Transverse colon (tissue), 4 donors: ENCODE results near the gene ICA1. TPM values are rescaled to one million over a fixed set of nuclear protein-coding genes. Genes with fewer than 3 reads are reported as not detected.

Source experiments
- DNase-seq: peaks from one replicate; pipeline ENCODE4 v3.0.0-alpha.2; 2019
- H3K27ac ChIP-seq, 4 donors: fragments of 200-600 bp; sonication (generic); 2 replicates each; pipeline ENCODE4 v1.5.1; 2016 to 2018; ENCODE audit warnings: inconsistent platforms in 4 of 4
- H3K27me3 ChIP-seq: fragments of 200-600 bp; sonication (generic); 2 replicates; pipeline ENCODE4 v1.5.1; 2017; ENCODE audit warnings: inconsistent platforms
- H3K36me3 ChIP-seq, 4 donors: fragments of 200-600 bp; sonication (generic); 2 replicates each; pipeline ENCODE4 v1.5.1; 2017 to 2019; ENCODE audit warnings: inconsistent platforms in 4 of 4
- H3K4me1 ChIP-seq, 4 donors: fragments of 200-600 bp; sonication (generic); 2 replicates each; pipeline ENCODE4 v1.5.1; 2017 to 2020; ENCODE audit warnings: inconsistent platforms in 4 of 4
- H3K4me3 ChIP-seq, 4 donors: fragments of 200-600 bp; sonication (generic); 1 replicate in 1 of 4; 2 replicates in 3 of 4; pipeline versions ENCODE4 v1.5.1 to v1.6.1; 2017 to 2019; ENCODE audit warnings: inconsistent platforms in 4 of 4
- H3K9me3 ChIP-seq, 2 donors: fragments of 200-600 bp; sonication (generic); 2 replicates each; pipeline ENCODE4 v1.5.1; 2017 to 2019; ENCODE audit warnings: inconsistent platforms in 2 of 2
- CTCF ChIP-seq, 5 experiments: fragments of 200-600 bp in 3 of 5; fragments of 450-650 bp in 2 of 5; sonication (generic) in 3 of 5; IDR thresholded peaks; 1 replicate in 2 of 5; 2 replicates in 3 of 5; pipeline ENCODE4 v1.5.1; 2016 to 2017; ENCODE audit warnings: antibody characterized with exemption in 5 of 5, inconsistent platforms in 3 of 5, mild to moderate bottlenecking in 2 of 5, moderate library complexity in 1 of 5
- EP300 ChIP-seq: sonication (generic); formaldehyde crosslinking; IDR thresholded peaks from one replicate; pipeline ENCODE4 v1.6.1; 2017; ENCODE audit warnings: antibody characterized with exemption, low read depth
- POLR2A ChIP-seq: fragments of 450-650 bp; IDR thresholded peaks from one replicate; pipeline ENCODE4 v1.6.1; 2016; ENCODE audit warnings: antibody characterized with exemption, mild to moderate bottlenecking, moderate library complexity
- POLR2AphosphoS5 ChIP-seq, 3 donors: sonication (generic); formaldehyde crosslinking; IDR thresholded peaks; one replicate each; pipeline ENCODE4 v1.6.1; 2016; ENCODE audit warnings: antibody characterized with exemption in 3 of 3
- WGBS, 2 donors: methylation state at CpG; one replicate each; pipeline ENCODE4 v1.1.5; 2018; ENCODE audit warnings: low coverage in 1 of 2; 5-methylcytosine and 5-hydroxymethylcytosine counted together
- in situ Hi-C, 4 donors: fragments of 200-750 bp; cut with MboI; loops; one replicate each; pipeline versions ENCODE4 v1.15.0 to v1.15.1; 2017; ENCODE audit warnings: low sequenced_read_pairs in 3 of 4, low pct_ligation_motif_present in 1 of 4, low pct_unique_long_range_greater_than_20kb in 1 of 4
- intact Hi-C: fragments of 100-400 bp; cut with DNase I; formaldehyde crosslinking; loops from one replicate; pipeline ENCODE4 v1.15.1; 2023; ENCODE audit warnings: low total_unique reads
- total RNA-seq, 4 donors: library from RNA; depleted of rRNA; stranded (reverse); fragments of >200 nt; gene quantifications; one replicate each; pipeline ENCODE4 v1.1.0, GENCODE V29; 2016

Gene ICA1
- total RNA-seq, 4 donors from 2014 or later: 47.9 to 79.4 (median 54.3) TPM

DNA sequence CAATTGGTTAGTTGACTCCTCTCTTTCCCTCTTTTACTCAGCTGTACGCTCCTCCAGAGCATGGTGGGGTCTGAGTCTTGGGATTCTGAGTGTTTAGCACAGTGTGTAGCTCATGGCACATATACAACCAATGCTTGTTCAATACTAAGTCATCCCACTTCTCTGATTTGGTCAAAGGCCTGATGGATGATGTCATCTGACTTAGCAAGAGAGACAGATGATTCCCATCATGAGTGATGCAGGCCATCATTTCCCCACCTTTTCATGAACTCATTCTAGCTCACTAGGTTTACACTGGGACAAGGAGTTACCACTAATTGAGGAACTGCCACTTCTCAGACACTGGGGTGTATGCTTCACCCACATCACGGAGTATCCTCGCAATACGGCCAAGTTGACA lies 3.8 kb downstream of the ICA1 start:
- intact Hi-C loops (no loop called here), in situ Hi-C loops (no loop called here)
- WGBS, 2 donors: 67 to 94% methylated on average over 1 to 4 of the region's 4 CpGs
- Histone ChIP-seq H3K4me3 (no peak overlapping the region), H3K27ac (no peak overlapping the region), H3K27me3 (peaks cover 18% of the 10 kb centered on the region), H3K4me1 (peaks cover 0 to 24% (median 6%) of the 10 kb centered on the region in 4 donors), H3K36me3 (no peaks in the 10 kb centered on the region), H3K9me3 (no peaks in the 10 kb centered on the region)
- TF ChIP-seq EP300 (no peak), POLR2AphosphoS5 (IDR thresholded peaks at IDR 0.05) (no peak), CTCF (IDR thresholded peaks at IDR 0.05) (no peak), POLR2A (no peak)
- no peak for DNase-seq

GRCh38 chr7:8255680-8256655 lies 6.0 kb downstream of the ICA1 start:
- H3K4me1 ChIP-seq: peaks cover 0 to 18% (median 6%) of the 10 kb centered on the region in 4 donors
- intact Hi-C loops: no loop called here
- no peak overlapping the region for H3K4me3 ChIP-seq
- no peak for TF ChIP-seq POLR2A
- no peak for TF ChIP-seq POLR2AphosphoS5 (IDR thresholded peaks at IDR 0.05)
- TF ChIP-seq CTCF (IDR thresholded peaks at IDR 0.05): no peak
- no peak for TF ChIP-seq EP300
- peaks cover 1% of the 10 kb centered on the region for H3K27me3 ChIP-seq
- no peak for DNase-seq
- in situ Hi-C loops: no loop called here
- no peaks in the 10 kb centered on the region for H3K36me3 ChIP-seq
- H3K27ac ChIP-seq: no peak overlapping the region
- H3K9me3 ChIP-seq: no peaks in the 10 kb centered on the region
- 84 to 86% methylated on average over 6 of the region's 6 CpGs for WGBS, 2 donors

- H3K4me3 ChIP-seq: no peak overlapping the region
- DNase-seq: no peak
- H3K9me3 ChIP-seq: no peaks in the 10 kb centered on the region
- in situ Hi-C loops (no loop called here), intact Hi-C loops (no loop called here)
- H3K27ac ChIP-seq: peak overlapping the region; percentile 28 to 61 (median 38)
- H3K27me3 ChIP-seq: no peaks in the 10 kb centered on the region
- TF ChIP-seq EP300 (no peak), POLR2AphosphoS5 (IDR thresholded peaks at IDR 0.05) (no peak), POLR2A (no peak), CTCF (IDR thresholded peaks at IDR 0.05) (no peak)
- H3K36me3 ChIP-seq: no peaks in the 10 kb centered on the region
- H3K4me1 ChIP-seq: peaks cover 0 to 12% (median 6%) of the 10 kb centered on the region in 4 donors
- 86 to 94% methylated on average over 1 to 3 of the region's 3 CpGs for WGBS, 2 donors
These were observed 7.3 kb downstream of the ICA1 start for GRCh38 chr7:8254667-8255066.

DNA sequence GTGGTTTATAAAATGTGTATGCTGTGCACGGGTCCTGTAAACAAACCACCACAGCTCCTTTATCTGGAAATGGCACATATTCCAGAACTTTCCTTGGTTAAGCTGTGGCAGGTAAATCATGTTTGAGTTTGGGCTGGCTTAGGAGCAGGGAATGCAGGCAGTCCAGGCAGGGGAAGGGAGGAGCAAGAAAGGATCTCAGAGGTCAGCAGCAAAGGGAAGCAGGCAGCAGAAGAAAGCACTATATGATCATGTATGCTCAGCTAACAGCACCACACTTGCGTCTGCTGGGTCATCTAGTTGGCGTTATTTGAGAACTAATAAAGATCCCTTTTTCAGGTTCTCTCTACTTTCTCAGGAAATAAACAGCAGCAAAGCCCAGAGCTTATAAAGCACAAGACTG lies 7.8 kb downstream of the ICA1 start:
- peak overlapping the region; percentile 28 to 61 (median 38) for H3K27ac ChIP-seq

More for the DNA sequence above, 7.8 kb downstream of the ICA1 start:
- Histone ChIP-seq H3K4me3 (no peak overlapping the region), H3K9me3 (no peaks in the 10 kb centered on the region), H3K4me1 (peaks cover 0 to 12% (median 6%) of the 10 kb centered on the region in 4 donors), H3K36me3 (no peaks in the 10 kb centered on the region), H3K27me3 (no peaks in the 10 kb centered on the region)
- WGBS, 2 donors: 19 to 41% methylated on average over 3 of the region's 3 CpGs
- no peak for DNase-seq
- in situ Hi-C loops: no loop called here
- TF ChIP-seq CTCF (IDR thresholded peaks at IDR 0.05) (no peak), POLR2A (no peak), EP300 (no peak), POLR2AphosphoS5 (IDR thresholded peaks at IDR 0.05) (no peak)
- intact Hi-C loops: no loop called here
